ENCODE measurements around the gene RHOF. TPM values are rescaled to one million over a fixed set of nuclear protein-coding genes. Genes with fewer than 3 reads are reported as not detected.
A peak's percentile ranks its signal among the peaks of the same experiment; 100 is the strongest.

The RHOF gene
- total RNA-seq, 1 experiment from 2014 or later: 232 TPM

DNA sequence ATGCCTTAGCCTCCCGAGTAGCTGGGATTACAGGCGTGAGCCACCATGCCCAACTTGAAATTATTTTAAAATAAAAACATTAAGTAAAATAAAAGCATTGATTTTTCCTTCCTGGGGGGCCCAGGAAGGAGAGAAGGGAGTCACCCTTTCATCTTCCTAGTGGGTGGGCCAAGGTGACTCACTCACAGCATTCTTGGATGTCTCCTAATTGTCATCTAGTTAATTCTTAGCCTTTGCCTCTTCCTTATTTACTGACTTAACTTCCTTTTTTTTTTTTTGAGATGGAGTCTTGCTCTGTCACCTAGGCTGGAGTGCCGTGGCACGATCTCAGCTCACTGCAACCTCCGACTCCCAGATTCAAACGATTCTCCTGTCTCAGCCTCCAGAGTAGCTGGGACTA is 51.7 kb downstream of the RHOF start:
- TF ChIP-seq EZH2 (IDR thresholded peaks at IDR 0.05; ENCODE audit: low read length, unreplicated experiment) (no peak), EZH2phosphoT487 (IDR thresholded peaks at IDR 0.05; ENCODE audit: borderline replicate concordance, low read length) (no peak)
- TF ChIP-seq, protein P1, sequence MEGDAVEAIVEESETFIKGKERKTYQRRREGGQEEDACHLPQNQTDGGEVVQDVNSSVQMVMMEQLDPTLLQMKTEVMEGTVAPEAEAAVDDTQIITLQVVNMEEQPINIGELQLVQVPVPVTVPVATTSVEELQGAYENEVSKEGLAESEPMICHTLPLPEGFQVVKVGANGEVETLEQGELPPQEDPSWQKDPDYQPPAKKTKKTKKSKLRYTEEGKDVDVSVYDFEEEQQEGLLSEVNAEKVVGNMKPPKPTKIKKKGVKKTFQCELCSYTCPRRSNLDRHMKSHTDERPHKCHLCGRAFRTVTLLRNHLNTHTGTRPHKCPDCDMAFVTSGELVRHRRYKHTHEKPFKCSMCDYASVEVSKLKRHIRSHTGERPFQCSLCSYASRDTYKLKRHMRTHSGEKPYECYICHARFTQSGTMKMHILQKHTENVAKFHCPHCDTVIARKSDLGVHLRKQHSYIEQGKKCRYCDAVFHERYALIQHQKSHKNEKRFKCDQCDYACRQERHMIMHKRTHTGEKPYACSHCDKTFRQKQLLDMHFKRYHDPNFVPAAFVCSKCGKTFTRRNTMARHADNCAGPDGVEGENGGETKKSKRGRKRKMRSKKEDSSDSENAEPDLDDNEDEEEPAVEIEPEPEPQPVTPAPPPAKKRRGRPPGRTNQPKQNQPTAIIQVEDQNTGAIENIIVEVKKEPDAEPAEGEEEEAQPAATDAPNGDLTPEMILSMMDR (conservative IDR thresholded peaks at IDR 0.05; ENCODE audit: low read depth, low read length): no peak
- CTCF ChIA-PET: no interaction called here

DNA sequence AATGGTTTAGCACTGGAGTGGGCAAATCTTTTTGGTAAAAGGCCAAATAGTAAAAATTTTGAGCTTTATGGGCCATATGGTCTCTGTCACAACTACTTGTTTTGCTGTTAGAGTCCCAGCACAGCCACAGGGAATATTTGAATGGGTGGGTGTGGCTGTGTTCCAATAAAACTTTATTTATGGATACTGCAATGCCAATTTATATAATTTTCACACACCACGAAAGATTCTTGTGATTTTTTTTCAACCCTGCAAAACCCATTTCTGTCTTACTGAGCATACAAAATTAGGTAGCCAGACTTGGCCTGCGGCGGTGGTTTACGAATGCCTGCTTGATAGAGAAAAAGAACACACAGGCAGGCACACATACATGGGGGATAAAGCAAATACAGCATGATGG is 52.6 kb downstream of the RHOF start:
- BruUV-seq (replicated peaks): no TSS peak
- POLR2A ChIA-PET (ENCODE audit: unreplicated experiment): no interaction called here
- TF ChIP-seq EZH2 (IDR thresholded peaks at IDR 0.05; ENCODE audit: low read length, unreplicated experiment) (no peak), EZH2phosphoT487 (IDR thresholded peaks at IDR 0.05; ENCODE audit: borderline replicate concordance, low read length) (no peak)
- TF ChIP-seq, protein P1 (conservative IDR thresholded peaks at IDR 0.05; ENCODE audit: low read depth, low read length): no peak

More for the DNA sequence above, 51.7 kb downstream of the RHOF start:
- H3K4me1 ChIP-seq (ENCODE audit: insufficient read depth, low read length): no peaks in the 10 kb centered on the region
- no peaks in the 10 kb centered on the region for H3F3A ChIP-seq (ENCODE audit: low read length, unreplicated experiment)
- H3K36me3 ChIP-seq (ENCODE audit: low read depth, low read length): peaks cover 6% of the 10 kb centered on the region; the same call in 1 of the 2 replicates
- DNase-seq (no peak), ATAC-seq (0 out of 2 replicates have a peak, but pooled peaks have one; percentile 20)
- H3K27ac ChIP-seq (ENCODE audit: low read length): no peak overlapping the region
- no peak overlapping the region for H3K9ac ChIP-seq (ENCODE audit: low read length)
- BruUV-seq (replicated peaks): no TSS peak
- no peak overlapping the region for H2AFZ ChIP-seq (ENCODE audit: low read length)
- H3K79me2 ChIP-seq (ENCODE audit: low read length): no peaks in the 10 kb centered on the region
- no peaks in the 10 kb centered on the region for H3K9me2 ChIP-seq (replicated peaks; ENCODE audit: low read length)
- intact Hi-C loops (cut with micrococcal nuclease): no loop called here
- no peaks in the 10 kb centered on the region for H4K20me1 ChIP-seq (ENCODE audit: low read length)
- H3K27me3 ChIP-seq (ENCODE audit: low read length): no peaks in the 10 kb centered on the region
- H3K4me3 ChIP-seq (ENCODE audit: low read length): no peak overlapping the region
- POLR2A ChIA-PET (ENCODE audit: unreplicated experiment): no interaction called here
- H3K9me3 ChIP-seq (ENCODE audit: low read length): no peaks in the 10 kb centered on the region
- no peak overlapping the region for H3K4me2 ChIP-seq (ENCODE audit: low read length)

DNA sequence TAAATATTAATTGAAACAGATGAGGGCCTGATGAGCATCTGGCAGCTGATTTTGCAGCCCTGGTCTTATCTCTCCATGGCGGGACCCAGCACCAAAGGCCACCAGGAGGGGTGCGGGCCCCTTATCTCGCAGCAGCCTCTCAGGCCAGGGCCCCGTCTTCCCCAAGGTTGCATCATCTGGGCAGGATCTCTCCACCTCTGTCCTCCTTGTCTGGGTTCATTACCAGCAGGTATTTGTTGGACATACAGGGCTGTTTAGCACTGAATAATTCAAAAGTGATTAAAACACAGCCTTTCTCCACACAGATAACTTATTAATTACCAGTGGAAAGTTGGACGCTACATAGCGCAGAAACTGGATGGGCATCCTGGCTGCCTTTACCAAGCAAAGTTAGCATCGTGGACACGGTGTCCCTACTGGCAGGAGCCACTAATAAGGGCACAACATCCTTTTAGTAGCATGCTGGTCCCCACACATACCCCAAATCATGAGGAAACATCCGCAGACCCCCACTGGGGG is 55.1 kb downstream of the RHOF start:
- Histone ChIP-seq H3K4me2 (ENCODE audit: low read length) (no peak overlapping the region), H3K36me3 (ENCODE audit: low read depth, low read length) (no peaks in the 10 kb centered on the region), H3K4me1 (ENCODE audit: insufficient read depth, low read length) (no peaks in the 10 kb centered on the region), H3K27me3 (ENCODE audit: low read length) (no peaks in the 10 kb centered on the region), H3K9me3 (ENCODE audit: low read length) (no peaks in the 10 kb centered on the region), H3K9ac (ENCODE audit: low read length) (no peak overlapping the region), H3F3A (ENCODE audit: low read length, unreplicated experiment) (no peaks in the 10 kb centered on the region), H3K9me2 (replicated peaks; ENCODE audit: low read length) (no peaks in the 10 kb centered on the region), H3K4me3 (ENCODE audit: low read length) (no peak overlapping the region), H3K79me2 (ENCODE audit: low read length) (no peaks in the 10 kb centered on the region), H4K20me1 (ENCODE audit: low read length) (no peaks in the 10 kb centered on the region), H2AFZ (ENCODE audit: low read length) (no peak overlapping the region), H3K27ac (ENCODE audit: low read length) (no peak overlapping the region)
- ChIA-PET POLR2A (ENCODE audit: unreplicated experiment) (no interaction called here), CTCF (no interaction called here)
- intact Hi-C loops (cut with micrococcal nuclease): no loop called here
- DNase-seq (no peak), ATAC-seq (no peak)
- TF ChIP-seq EZH2phosphoT487 (IDR thresholded peaks at IDR 0.05; ENCODE audit: borderline replicate concordance, low read length) (no peak), EZH2 (IDR thresholded peaks at IDR 0.05; ENCODE audit: low read length, unreplicated experiment) (no peak)
- TF ChIP-seq, protein P1 (conservative IDR thresholded peaks at IDR 0.05; ENCODE audit: low read depth, low read length): no peak
- no TSS peak for BruUV-seq (replicated peaks)

More for the DNA sequence above, 52.6 kb downstream of the RHOF start:
- H3K9me2 ChIP-seq (replicated peaks; ENCODE audit: low read length): no peaks in the 10 kb centered on the region
- intact Hi-C loops (cut with micrococcal nuclease): no loop called here
- no peaks in the 10 kb centered on the region for H3K9me3 ChIP-seq (ENCODE audit: low read length)
- no peaks in the 10 kb centered on the region for H4K20me1 ChIP-seq (ENCODE audit: low read length)
- no peaks in the 10 kb centered on the region for H3K79me2 ChIP-seq (ENCODE audit: low read length)
- CTCF ChIA-PET: no interaction called here
- H3K36me3 ChIP-seq (ENCODE audit: low read depth, low read length): peaks cover 6% of the 10 kb centered on the region; the same call in 1 of the 2 replicates
- H3K27me3 ChIP-seq (ENCODE audit: low read length): no peaks in the 10 kb centered on the region
- no peak overlapping the region for H3K4me3 ChIP-seq (ENCODE audit: low read length)
- ATAC-seq (no peak), DNase-seq (no peak)
- no peak overlapping the region for H3K4me2 ChIP-seq (ENCODE audit: low read length)
- no peak overlapping the region for H3K27ac ChIP-seq (ENCODE audit: low read length)
- H2AFZ ChIP-seq (ENCODE audit: low read length): no peak overlapping the region
- no peaks in the 10 kb centered on the region for H3K4me1 ChIP-seq (ENCODE audit: insufficient read depth, low read length)
- no peaks in the 10 kb centered on the region for H3F3A ChIP-seq (ENCODE audit: low read length, unreplicated experiment)
- no peak overlapping the region for H3K9ac ChIP-seq (ENCODE audit: low read length)

Measured in PC-3 (cell line).